ENCODE data around the gene DBH.

The DBH gene

GRCh38 chr9:133635533-133636531, at the start of gene DBH:
DBH (plus strand) TSS chr9:133636363; CDS start chr9:133636372, 9 bp downstream.
- no peak within 1 kb of the TSS for H3K4me2 ChIP-seq (ENCODE audit: low read length)

GRCh38 chr9:133587051-133587450, 49.1 kb upstream of the DBH start:
- H3K36me3 ChIP-seq (replicated peaks; ENCODE audit: low read depth, low read length): no peaks in the 10 kb centered on the region
- H3K79me2 ChIP-seq (ENCODE audit: low read length): no peaks in the 10 kb centered on the region
- 0 out of 2 replicates have a peak, but pooled peaks cover 6% of the 10 kb centered on the region for H3K27me3 ChIP-seq (ENCODE audit: low read depth, low read length)
- no peak overlapping the region for H2AFZ ChIP-seq (ENCODE audit: low read depth, low read length)
- no peak overlapping the region for H3K4me3 ChIP-seq (ENCODE audit: low read length)
- no peak overlapping the region for H3K4me2 ChIP-seq (ENCODE audit: low read length)
- no peak for TF ChIP-seq CTCF (IDR thresholded peaks at IDR 0.05; ENCODE audit: low read depth, low read length)
- no peak for TF ChIP-seq EZH2phosphoT487 (IDR thresholded peaks at IDR 0.05; ENCODE audit: low read depth)
- no peaks in the 10 kb centered on the region for H4K20me1 ChIP-seq (ENCODE audit: insufficient read depth, low read length)
- no peaks in the 10 kb centered on the region for H3K4me1 ChIP-seq (ENCODE audit: low read length)
- H3K9me3 ChIP-seq (ENCODE audit: insufficient read depth, low read length): no peaks in the 10 kb centered on the region
- H3K27ac ChIP-seq (ENCODE audit: low read length): no peak overlapping the region
- H3K9ac ChIP-seq (ENCODE audit: low read length): no peak overlapping the region

More at GRCh38 chr9:133635533-133636531, at the start of gene DBH:
- no peaks in the 10 kb centered on the region for H4K20me1 ChIP-seq (ENCODE audit: insufficient read depth, low read length)
- H3K79me2 ChIP-seq (ENCODE audit: low read length): no peaks in the 10 kb centered on the region
- H3K27me3 ChIP-seq (ENCODE audit: low read depth, low read length): peaks cover 11% of the 10 kb centered on the region; the same call in 1 of the 2 replicates
- H3K4me1 ChIP-seq (ENCODE audit: low read length): no peaks in the 10 kb centered on the region
- no peak within 1 kb of the TSS for H3K27ac ChIP-seq (ENCODE audit: low read length)
- H3K36me3 ChIP-seq (replicated peaks; ENCODE audit: low read depth, low read length): no peaks in the 10 kb centered on the region
- no peak within 1 kb of the TSS for H2AFZ ChIP-seq (ENCODE audit: low read depth, low read length)
- TF ChIP-seq CTCF (IDR thresholded peaks at IDR 0.05; ENCODE audit: low read depth, low read length) (no peak), EZH2phosphoT487 (IDR thresholded peaks at IDR 0.05; ENCODE audit: low read depth) (no peak)
- no peaks in the 10 kb centered on the region for H3K9me3 ChIP-seq (ENCODE audit: insufficient read depth, low read length)
- no peak within 1 kb of the TSS for H3K4me3 ChIP-seq (ENCODE audit: low read length)
- H3K9ac ChIP-seq (ENCODE audit: low read length): no peak within 1 kb of the TSS

- H3K4me2 ChIP-seq (ENCODE audit: low read length): no peak overlapping the region
- no peak for TF ChIP-seq CTCF (IDR thresholded peaks at IDR 0.05; ENCODE audit: low read depth, low read length)
- no peak for TF ChIP-seq EZH2phosphoT487 (IDR thresholded peaks at IDR 0.05; ENCODE audit: low read depth)
- H3K27me3 ChIP-seq (ENCODE audit: low read depth, low read length): 0 out of 2 replicates have a peak, but pooled peaks cover 6% of the 10 kb centered on the region
- no peaks in the 10 kb centered on the region for H3K9me3 ChIP-seq (ENCODE audit: insufficient read depth, low read length)
- no peak overlapping the region for H2AFZ ChIP-seq (ENCODE audit: low read depth, low read length)
- H3K27ac ChIP-seq (ENCODE audit: low read length): no peak overlapping the region
- no peak overlapping the region for H3K9ac ChIP-seq (ENCODE audit: low read length)
- no peak overlapping the region for H3K4me3 ChIP-seq (ENCODE audit: low read length)
- no peaks in the 10 kb centered on the region for H3K36me3 ChIP-seq (replicated peaks; ENCODE audit: low read depth, low read length)
- H3K79me2 ChIP-seq (ENCODE audit: low read length): no peaks in the 10 kb centered on the region
- no peaks in the 10 kb centered on the region for H3K4me1 ChIP-seq (ENCODE audit: low read length)
- no peaks in the 10 kb centered on the region for H4K20me1 ChIP-seq (ENCODE audit: insufficient read depth, low read length)
Observed at GRCh38 chr9:133587466-133587865, 48.7 kb upstream of the DBH start.

GRCh38 chr9:133589454-133590227, 46.5 kb upstream of the DBH start:
- Histone ChIP-seq H3K9ac (ENCODE audit: low read length) (no peak overlapping the region), H3K4me3 (ENCODE audit: low read length) (no peak overlapping the region), H2AFZ (ENCODE audit: low read depth, low read length) (no peak overlapping the region), H3K4me2 (ENCODE audit: low read length) (no peak overlapping the region), H3K27me3 (ENCODE audit: low read depth, low read length) (0 out of 2 replicates have a peak, but pooled peaks cover 3% of the 10 kb centered on the region), H3K9me3 (ENCODE audit: insufficient read depth, low read length) (no peaks in the 10 kb centered on the region), H3K27ac (ENCODE audit: low read length) (no peak overlapping the region), H4K20me1 (ENCODE audit: insufficient read depth, low read length) (no peaks in the 10 kb centered on the region), H3K79me2 (ENCODE audit: low read length) (no peaks in the 10 kb centered on the region), H3K36me3 (replicated peaks; ENCODE audit: low read depth, low read length) (no peaks in the 10 kb centered on the region), H3K4me1 (ENCODE audit: low read length) (no peaks in the 10 kb centered on the region)
- TF ChIP-seq CTCF (IDR thresholded peaks at IDR 0.05; ENCODE audit: low read depth, low read length) (peak; percentile 73), EZH2phosphoT487 (IDR thresholded peaks at IDR 0.05; ENCODE audit: low read depth) (no peak)
